ENCODE measurements around the gene AADACL4.

DNA sequence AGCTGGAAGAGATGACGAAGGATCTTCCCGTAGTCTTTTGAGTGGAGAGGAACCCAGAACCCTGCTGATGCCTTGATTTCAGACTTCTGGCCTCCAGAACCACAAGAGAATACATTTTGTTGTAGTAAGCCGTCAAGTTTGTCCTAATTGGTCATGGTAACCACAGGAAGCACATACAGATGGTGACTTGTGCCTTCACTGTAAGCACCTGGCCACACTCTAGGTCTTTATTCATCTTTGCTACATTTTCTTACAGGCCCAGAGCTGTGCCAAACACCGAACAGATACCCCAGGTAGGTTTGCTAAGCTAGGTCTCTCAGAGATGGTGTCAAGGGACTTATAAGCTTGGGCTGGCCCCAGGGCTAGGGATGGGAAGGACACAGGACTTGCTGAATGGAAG is 30.7 kb upstream of the AADACL4 start:
- TF ChIP-seq POLR2A (IDR thresholded peaks at IDR 0.05; ENCODE audit: low read depth, low read length) (no peak), TAF1 (IDR thresholded peaks at IDR 0.05; ENCODE audit: borderline replicate concordance, low read depth, low read length) (no peak)

All from GM12892 (cell line).